Esophagus muscularis mucosa (tissue), 4 donors: ENCODE data around the gene DMRT3.

Source experiments
- CTCF ChIP-seq, 3 experiments: fragments of 200-600 bp in 2 of 3; fragments of 450-650 bp in 1 of 3; sonication (generic) in 2 of 3; IDR thresholded peaks; one replicate each; pipeline ENCODE4 v1.5.1; 2017 to 2019; ENCODE audit warnings: antibody characterized with exemption in 3 of 3, mild to moderate bottlenecking in 2 of 3, moderate library complexity in 1 of 3
- EP300 ChIP-seq: sonication (generic); formaldehyde crosslinking; IDR thresholded peaks from one replicate; pipeline ENCODE4 v1.6.1; 2017; ENCODE audit warnings: antibody characterized with exemption
- POLR2AphosphoS5 ChIP-seq, 2 donors: sonication (generic); formaldehyde crosslinking; IDR thresholded peaks; one replicate each; pipeline ENCODE4 v1.6.1; 2017; ENCODE audit warnings: antibody characterized with exemption in 2 of 2

GRCh38 chr9:980640-981039, 4.2 kb downstream of the DMRT3 start:
- TF ChIP-seq CTCF (IDR thresholded peaks at IDR 0.05) (no peak), EP300 (no peak), POLR2AphosphoS5 (IDR thresholded peaks at IDR 0.05) (no peak)
